Endothelial cell of umbilical vein (primary cell): ENCODE results near the gene SDR39U1. TPM values are rescaled to one million over a fixed set of nuclear protein-coding genes. Genes with fewer than 3 reads are reported as not detected.

Experiments
- BruUV-seq: library from RNA; stranded (reverse); fragments of 400-500 nt; replicated peaks from 2 replicates; lab custom pipeline; 2021; lab: Mats Ljungman, UMichigan
- CTCF ChIA-PET: fragments of 300-600, 350-600 bp; sonication (Branson Sonifier 250); formaldehyde crosslinking; loops from one replicate; lab custom pipeline; 2021; ENCODE audit warnings: antibody characterized with exemption, inconsistent platforms; lab: Charles Lee
- POLR2A ChIA-PET: fragments of 300-600, 350-600 bp; sonication (Branson Sonifier 250); formaldehyde crosslinking; loops from one replicate; lab custom pipeline; 2021; ENCODE audit warnings: antibody characterized with exemption, inconsistent platforms; lab: Charles Lee
- DNase-seq: peaks from one replicate; pipeline ENCODE4 v3.0.0-alpha.2; 2011; ENCODE audit warnings: low read depth, low spot score
- FAIRE-seq: peaks from 2 replicates; lab custom pipeline; 2011; peaks lifted over from hg19 to GRCh38; lab: Jason Lieb, UNC
- H2AFZ ChIP-seq: 2 replicates; pipeline ENCODE4 v1.6.0; 2012; ENCODE audit warnings: low read depth, low read length, control low read depth, inconsistent platforms
- H3K27ac ChIP-seq: 2 replicates; pipeline ENCODE4 v1.5.1; 2011; ENCODE audit warnings: low read depth, mild to moderate bottlenecking, control low read depth, low read length, moderate library complexity; ENCODE audit not compliant: insufficient read depth
- H3K27me3 ChIP-seq, 2 experiments: 2 replicates each; pipeline versions ENCODE4 v1.6.0 to v1.6.1; 2011; ENCODE audit warnings: low read length in 2 of 2, mixed read lengths in 1 of 2; ENCODE audit not compliant: control insufficient read depth in 2 of 2, insufficient read depth in 2 of 2
- H3K36me3 ChIP-seq, 2 experiments: 2 replicates in 1 of 2; 3 replicates in 1 of 2; pipeline ENCODE4 v1.5.1; 2011; ENCODE audit warnings: low read length in 2 of 2, mild to moderate bottlenecking in 1 of 2, moderate library complexity in 1 of 2; ENCODE audit not compliant: control insufficient read depth in 2 of 2, insufficient read depth in 2 of 2; ENCODE audit errors: extremely low read depth in 1 of 2
- H3K4me1 ChIP-seq: 3 replicates; pipeline ENCODE4 v1.5.1; 2011; ENCODE audit warnings: mild to moderate bottlenecking, low read length; ENCODE audit not compliant: control insufficient read depth, insufficient read depth; ENCODE audit errors: extremely low read depth
- H3K4me2 ChIP-seq: 2 replicates; pipeline ENCODE4 v1.6.1; 2011; ENCODE audit warnings: low read length, control low read depth, mixed read lengths; ENCODE audit not compliant: insufficient read depth
- H3K4me3 ChIP-seq, 3 experiments: fragments of 200-600 bp in 1 of 3; sonication (generic), shearing (Covaris generic) in 1 of 3; replicated peaks in 1 of 3; 2 replicates each; pipeline ENCODE4 v1.5.1; 2011 to 2016; ENCODE audit warnings: control low read depth in 3 of 3, low read length in 3 of 3, mild to moderate bottlenecking in 2 of 3, inconsistent platforms in 1 of 3, low read depth in 1 of 3, moderate library complexity in 1 of 3; ENCODE audit not compliant: insufficient read depth in 1 of 3
- H3K79me2 ChIP-seq: 2 replicates; pipeline ENCODE4 v1.6.0; 2012; ENCODE audit warnings: low read length, inconsistent platforms; ENCODE audit not compliant: control insufficient read depth, insufficient read depth
- H3K9ac ChIP-seq: replicated peaks from 2 replicates; pipeline ENCODE3; 2011; ENCODE audit warnings: low read length, control low read depth; ENCODE audit not compliant: insufficient read depth; ENCODE audit errors: extremely low read depth
- H3K9me1 ChIP-seq: replicated peaks from 3 replicates; pipeline ENCODE4 v1.6.0; 2011; ENCODE audit warnings: mild to moderate bottlenecking, low read length; ENCODE audit not compliant: control insufficient read depth, insufficient read depth; ENCODE audit errors: extremely low read depth
- H3K9me3 ChIP-seq: replicated peaks from 2 replicates; pipeline ENCODE4 v1.5.1; 2012; ENCODE audit warnings: low read length, inconsistent platforms; ENCODE audit not compliant: control insufficient read depth, insufficient read depth
- H4K20me1 ChIP-seq: replicated peaks from 2 replicates; pipeline ENCODE3; 2011; ENCODE audit warnings: mild to moderate bottlenecking, low read length; ENCODE audit not compliant: control insufficient read depth, insufficient read depth; ENCODE audit errors: extremely low read depth
- EZH2 ChIP-seq: IDR thresholded peaks from 2 replicates; pipeline ENCODE4 v1.6.1; 2012; ENCODE audit warnings: borderline replicate concordance, low read depth, mild to moderate bottlenecking, moderate library complexity, low read length, inconsistent platforms; ENCODE audit not compliant: severe bottlenecking
- FOS ChIP-seq: IDR thresholded peaks from 2 replicates; pipeline ENCODE4 v1.6.1; 2011; ENCODE audit warnings: mild to moderate bottlenecking, low read length, moderate library complexity, borderline replicate concordance; ENCODE audit not compliant: insufficient read depth
- GATA2 ChIP-seq: IDR thresholded peaks from 2 replicates; pipeline ENCODE4 v1.7.0; 2011; ENCODE audit warnings: low read depth, mild to moderate bottlenecking, moderate library complexity, mixed read lengths, low read length; ENCODE audit not compliant: insufficient read length, insufficient read depth
- JUN ChIP-seq: IDR thresholded peaks from 2 replicates; pipeline ENCODE4 v1.6.1; 2011; ENCODE audit warnings: borderline replicate concordance, low read depth; ENCODE audit not compliant: insufficient read length, insufficient read depth
- MYC ChIP-seq: IDR thresholded peaks from one replicate; pipeline ENCODE4 v1.6.1; 2011; ENCODE audit warnings: mild to moderate bottlenecking, low read depth, low read length
- POLR2A ChIP-seq: IDR thresholded peaks from 2 replicates; pipeline ENCODE4 v1.6.1; 2012; ENCODE audit warnings: low read depth, mild to moderate bottlenecking, control low read depth, low read length
- POLR2AphosphoS5 ChIP-seq: IDR thresholded peaks from 2 replicates; pipeline ENCODE4 v1.6.1; 2012; ENCODE audit warnings: low read depth, mild to moderate bottlenecking, control low read depth, low read length, moderate library complexity; ENCODE audit not compliant: insufficient read depth
- dilution Hi-C: fragments of 300-500 bp; cut with MboI; formaldehyde crosslinking; loops from one replicate; pipeline ENCODE4 v1.15.0; 2019; ENCODE audit warnings: low sequenced_read_pairs; ENCODE audit not compliant: extremely low pct_ligation_motif_present
- intact Hi-C: fragments of 100-400 bp; cut with micrococcal nuclease; formaldehyde crosslinking; loops from one replicate; pipeline ENCODE4 v1.10.0; 2022
- polyA plus RNA-seq, 4 experiments: library from polyadenylated mRNA; depleted of rRNA in 3 of 4; stranded (reverse) in 3 of 4; unstranded in 1 of 4; fragments of >200 nt; gene quantifications; 2 replicates each; pipeline versions ENCODE4 v1.2.1 to v1.2.3, GENCODE V29; 2011 to 2012; ENCODE audit warnings: missing spikeins in 1 of 4
- total RNA-seq: library from RNA; stranded (reverse); gene quantifications from 2 replicates; pipeline ENCODE4 v1.2.3, GENCODE V29; 2021
- TF ChIP-seq, protein P1 (sequence below), 2 donors: IDR thresholded peaks; 1 replicate in 1 of 2; 2 replicates in 1 of 2; pipeline ENCODE4 v1.5.1; 2011; ENCODE audit warnings: low read length in 2 of 2, mild to moderate bottlenecking in 2 of 2, moderate library complexity in 2 of 2, control low read depth in 1 of 2, inconsistent platforms in 1 of 2, low read depth in 1 of 2; ENCODE audit not compliant: insufficient read depth in 1 of 2; ENCODE audit errors: extremely low read depth in 1 of 2
- TF ChIP-seq, protein P2 (sequence below): IDR thresholded peaks from 2 replicates; pipeline ENCODE4 v1.6.1; 2011; ENCODE audit not compliant: insufficient read depth, insufficient read length

SDR39U1 gene
- total and polyA plus RNA-seq, 2 donors (not counting 3 experiments of a cell fraction or from before 2014, with no cell fraction given): 40.2 to 72.6 TPM

DNA sequence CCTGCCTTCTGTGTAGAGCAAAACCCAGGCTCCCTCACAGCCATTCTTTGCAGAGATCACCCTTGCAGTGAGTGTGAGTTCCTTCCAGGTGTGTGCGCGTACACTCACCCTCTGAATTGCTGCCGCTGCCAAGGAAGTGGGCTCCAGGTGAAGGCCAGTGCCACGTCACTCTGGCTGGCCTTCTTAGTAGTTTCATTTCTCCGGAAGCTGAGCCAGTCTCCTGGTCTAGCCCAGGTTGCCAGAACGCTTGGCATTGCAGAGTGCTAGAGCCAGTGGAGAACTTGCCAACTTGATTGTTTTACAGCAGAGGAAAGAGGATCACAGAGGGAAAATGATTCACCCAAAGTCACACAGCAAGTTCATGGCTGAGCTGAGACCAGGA is 24.1 kb downstream of the SDR39U1 start:
- H3K9ac ChIP-seq: peak overlapping the region; percentile 31
- no peaks in the 10 kb centered on the region for H4K20me1 ChIP-seq
- BruUV-seq: TSS peak; percentile 30
- peak; percentile 98 for FAIRE-seq
- H3K36me3 ChIP-seq: peaks cover 4 to 24% of the 10 kb centered on the region in 2 experiments
- H3K9me1 ChIP-seq: no peaks in the 10 kb centered on the region
- peaks cover 21% of the 10 kb centered on the region for H3K4me1 ChIP-seq
- TF ChIP-seq POLR2A (peak; percentile 32), POLR2AphosphoS5 (peak; percentile 47), GATA2 (no peak), FOS (peak; percentile 76), MYC (no peak), JUN (peak; percentile 35), EZH2 (no peak)
- TF ChIP-seq, protein P1, sequence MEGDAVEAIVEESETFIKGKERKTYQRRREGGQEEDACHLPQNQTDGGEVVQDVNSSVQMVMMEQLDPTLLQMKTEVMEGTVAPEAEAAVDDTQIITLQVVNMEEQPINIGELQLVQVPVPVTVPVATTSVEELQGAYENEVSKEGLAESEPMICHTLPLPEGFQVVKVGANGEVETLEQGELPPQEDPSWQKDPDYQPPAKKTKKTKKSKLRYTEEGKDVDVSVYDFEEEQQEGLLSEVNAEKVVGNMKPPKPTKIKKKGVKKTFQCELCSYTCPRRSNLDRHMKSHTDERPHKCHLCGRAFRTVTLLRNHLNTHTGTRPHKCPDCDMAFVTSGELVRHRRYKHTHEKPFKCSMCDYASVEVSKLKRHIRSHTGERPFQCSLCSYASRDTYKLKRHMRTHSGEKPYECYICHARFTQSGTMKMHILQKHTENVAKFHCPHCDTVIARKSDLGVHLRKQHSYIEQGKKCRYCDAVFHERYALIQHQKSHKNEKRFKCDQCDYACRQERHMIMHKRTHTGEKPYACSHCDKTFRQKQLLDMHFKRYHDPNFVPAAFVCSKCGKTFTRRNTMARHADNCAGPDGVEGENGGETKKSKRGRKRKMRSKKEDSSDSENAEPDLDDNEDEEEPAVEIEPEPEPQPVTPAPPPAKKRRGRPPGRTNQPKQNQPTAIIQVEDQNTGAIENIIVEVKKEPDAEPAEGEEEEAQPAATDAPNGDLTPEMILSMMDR (IDR thresholded peaks at IDR 0.05; ENCODE audit: extremely low read depth in 1 of 2, insufficient read depth in 1 of 2, low read depth in 1 of 2, low read length in 2 of 2): no peak
- TF ChIP-seq, protein P2, sequence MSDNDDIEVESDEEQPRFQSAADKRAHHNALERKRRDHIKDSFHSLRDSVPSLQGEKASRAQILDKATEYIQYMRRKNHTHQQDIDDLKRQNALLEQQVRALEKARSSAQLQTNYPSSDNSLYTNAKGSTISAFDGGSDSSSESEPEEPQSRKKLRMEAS: no peak
- H3K27ac ChIP-seq: peak overlapping the region; percentile 65
- intact Hi-C loops: no loop called here
- no peak overlapping the region for H3K4me3 ChIP-seq
- no peak overlapping the region for H2AFZ ChIP-seq
- H3K79me2 ChIP-seq: no peaks in the 10 kb centered on the region
- DNase-seq: peak; percentile 78
- no peaks in the 10 kb centered on the region for H3K9me3 ChIP-seq
- dilution Hi-C loops: no loop called here
- no peaks in the 10 kb centered on the region for H3K27me3 ChIP-seq
- CTCF ChIA-PET: interaction anchor here (0.7 to 3.9 kb wide), 9 partner anchors 12 to 85 kb away, joined by 3 to 50 read pairs (median 4); partner anchors contain the start of genes NFATC4 and NYNRIN
- peak overlapping the region; percentile 37 for H3K4me2 ChIP-seq
- POLR2A ChIA-PET: interaction anchor here (1.0 to 1.8 kb wide), 4 partner anchors 11 to 52 kb away, joined by 3 to 5 read pairs (median 4); partner anchors contain the start of genes KHNYN and NYNRIN
